ENCODE measurements around the gene CCR6.

- no peak for TF ChIP-seq CTCF (conservative IDR thresholded peaks at IDR 0.05 in 1 of 2, IDR thresholded peaks at IDR 0.05 in 1 of 2; ENCODE audit: low read depth in 1 of 2, low read length in 2 of 2)
- TF ChIP-seq EZH2 (IDR thresholded peaks at IDR 0.05; ENCODE audit: low read length, missing control alignments) = no peak
Observed at GRCh38 chr6:167157414-167157813, 34.5 kb downstream of the CCR6 start.
